Epidermal melanocyte (primary cell): ENCODE results near the gene PMM1.
"Not testable (repeated sequence)": the region's sequence is repeated elsewhere in the genome, so short reads cannot be mapped to it uniquely, and the experiment has no call there.

Experiments
- DNase-seq: peaks from one replicate; pipeline ENCODE4 v3.0.0; 2011; ENCODE audit warnings: low spot score; ENCODE audit not compliant: insufficient read length

PMM1 gene

DNA sequence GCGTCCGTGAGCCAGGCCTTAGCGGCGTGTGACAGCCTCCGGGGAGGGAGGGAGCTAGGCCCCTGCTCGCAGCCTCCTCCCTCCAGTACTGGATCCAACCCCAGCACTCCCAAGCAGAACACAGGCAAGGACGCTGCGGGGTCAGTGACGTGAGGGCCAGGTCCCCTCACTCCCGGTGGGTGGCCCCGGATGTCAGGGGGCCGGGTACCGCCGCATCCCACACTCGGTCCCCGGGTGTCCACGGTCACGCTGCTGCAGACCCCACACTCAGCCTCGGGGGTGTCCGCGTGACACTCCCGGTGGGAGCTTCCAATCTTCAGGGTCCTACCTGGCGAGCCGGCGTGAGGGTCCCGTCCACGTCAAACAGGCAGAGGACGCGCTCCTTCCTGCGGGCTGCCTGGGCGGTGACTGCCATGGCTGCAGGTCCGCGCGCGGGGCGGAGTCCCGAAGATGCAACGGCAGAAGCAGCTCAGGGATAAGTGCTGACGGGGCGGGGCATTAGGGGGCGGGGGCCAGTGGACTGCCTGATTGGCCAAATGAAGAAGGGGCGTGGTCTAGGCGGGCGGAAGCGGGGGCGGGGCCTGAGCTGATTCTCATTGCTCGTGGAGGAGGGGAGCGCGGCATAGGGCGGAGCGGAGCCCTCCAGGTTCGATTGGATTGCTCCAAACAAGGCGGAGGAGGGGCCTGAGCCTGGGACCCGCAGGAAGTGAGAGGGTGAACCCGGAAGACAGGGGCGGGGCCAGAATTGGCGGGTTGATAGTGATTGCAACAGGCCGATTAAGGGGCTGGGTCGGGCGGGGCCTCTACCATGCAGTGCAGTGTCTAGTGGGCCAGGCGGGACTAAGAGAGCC lies at the start of gene PMM1:
Gene PMM1, minus strand, starts transcription at position 450 of the 851 bp plus-strand sequence. Its CDS starts 35 bp downstream, at position 415.
- DNase-seq = peak; percentile 100

DNA sequence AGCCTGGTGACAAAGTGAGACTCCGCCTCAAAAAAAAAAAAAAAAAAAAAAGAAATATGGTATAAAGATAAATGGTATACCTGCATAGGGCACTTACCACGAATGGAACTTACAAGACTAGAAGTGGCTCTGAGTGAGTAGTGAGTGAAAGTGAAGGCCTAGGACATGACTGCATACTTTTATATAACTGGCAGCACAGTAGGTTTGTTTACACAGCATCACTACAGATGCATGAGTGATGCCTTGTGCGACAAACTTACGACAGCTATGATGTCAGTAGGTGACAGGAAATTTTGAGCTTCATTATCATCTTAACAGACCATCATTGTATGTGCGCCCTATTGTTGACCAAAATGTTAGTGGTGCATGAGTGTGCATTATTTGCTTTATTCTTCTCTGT lies 49.1 kb upstream of the PMM1 start:
- DNase-seq = no peak

DNA sequence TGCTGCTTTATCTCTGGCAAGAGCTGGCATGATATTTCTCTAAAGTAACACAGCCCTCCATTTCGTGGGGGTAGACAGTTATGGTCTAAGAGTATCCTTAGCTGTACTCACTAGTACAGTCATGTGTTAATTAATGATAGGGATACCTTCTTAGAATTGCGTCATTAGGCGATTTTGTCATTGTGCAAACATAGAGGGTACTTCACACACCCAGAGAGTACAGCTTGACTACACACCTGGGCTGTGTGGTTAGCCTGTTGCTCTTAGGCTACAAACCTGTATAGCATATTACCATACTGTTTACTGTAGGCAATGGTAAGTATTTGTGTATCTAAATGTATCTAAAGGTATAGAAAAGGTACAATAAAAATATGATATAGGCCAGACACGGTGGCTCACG lies 48.5 kb upstream of the PMM1 start:
- no peak for DNase-seq

DNA sequence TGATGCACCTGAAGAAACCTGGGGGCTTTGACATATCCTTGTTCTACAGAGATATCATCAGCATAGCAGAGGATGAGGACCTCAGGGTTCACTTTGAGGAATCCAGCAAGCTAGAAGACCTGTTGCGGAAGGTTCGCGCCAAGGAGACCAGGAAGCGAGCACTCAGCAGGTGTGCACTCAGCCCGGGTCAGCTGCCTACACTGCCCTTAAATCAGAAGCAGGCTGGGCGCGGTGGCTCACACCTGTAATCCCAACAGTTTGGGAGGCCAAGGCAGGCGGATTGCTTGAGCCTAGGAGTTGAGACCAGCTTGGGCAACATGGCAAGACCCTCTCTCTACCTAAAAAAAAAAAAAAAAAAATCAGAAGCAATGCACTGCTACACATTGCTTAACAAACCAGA lies 48.0 kb upstream of the PMM1 start:
- not testable (repeated sequence) for DNase-seq

DNA sequence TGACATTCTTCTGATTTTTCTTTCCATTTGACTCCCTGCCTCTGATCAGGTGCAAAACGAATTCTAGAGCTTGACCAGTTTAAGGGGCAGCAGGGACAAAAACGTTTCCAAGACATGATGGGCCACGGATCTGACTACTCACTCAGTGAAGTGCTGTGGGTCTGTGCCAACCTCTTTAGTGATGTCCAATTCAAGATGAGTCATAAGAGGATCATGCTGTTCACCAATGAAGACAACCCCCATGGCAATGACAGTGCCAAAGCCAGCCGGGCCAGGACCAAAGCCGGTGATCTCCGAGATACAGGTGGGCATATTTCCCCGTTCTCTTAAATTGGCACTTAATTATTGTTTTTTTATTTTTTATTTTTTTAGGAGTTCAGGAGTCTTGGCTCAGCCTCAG lies 46.8 kb upstream of the PMM1 start:
- DNase-seq = no peak

DNA sequence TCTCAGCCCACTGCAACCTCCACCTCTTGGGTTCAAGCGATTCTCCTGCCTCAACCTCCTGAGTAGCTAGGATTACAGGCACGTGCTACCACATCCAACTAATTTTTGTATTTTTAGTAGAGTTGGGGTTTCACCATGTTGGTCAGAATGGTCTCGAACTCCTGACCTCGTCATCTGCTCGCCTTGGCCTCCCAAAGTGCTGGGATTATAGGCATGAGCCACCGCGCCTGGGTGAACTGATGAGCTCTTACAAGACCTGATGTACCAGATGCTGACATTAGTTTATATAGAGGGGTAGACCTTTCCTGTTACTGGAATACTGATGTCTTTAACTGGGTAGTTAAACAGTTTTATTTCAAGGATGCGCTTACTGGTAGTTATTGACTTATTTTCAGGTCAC lies 45.0 kb upstream of the PMM1 start:
- not testable (repeated sequence) for DNase-seq

DNA sequence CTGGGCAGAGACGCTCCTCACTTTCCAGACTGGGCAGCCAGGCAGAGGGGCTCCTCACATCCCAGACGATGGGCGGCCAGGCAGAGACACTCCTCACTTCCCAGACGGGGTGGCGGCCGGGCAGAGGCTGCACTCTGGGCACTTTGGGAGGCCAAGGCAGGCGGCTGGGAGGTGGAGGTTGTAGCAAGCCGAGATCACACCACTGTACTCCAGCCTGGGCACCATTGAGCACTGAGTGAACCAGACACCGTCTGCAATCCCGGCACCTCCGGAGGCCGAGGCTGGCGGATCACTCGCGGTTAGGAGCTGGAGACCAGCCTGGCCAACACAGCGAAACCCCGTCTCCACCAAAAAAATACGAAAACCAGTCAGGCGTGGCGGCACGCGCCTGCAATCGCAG lies 42.0 kb upstream of the PMM1 start:
- not testable (repeated sequence) for DNase-seq

DNA sequence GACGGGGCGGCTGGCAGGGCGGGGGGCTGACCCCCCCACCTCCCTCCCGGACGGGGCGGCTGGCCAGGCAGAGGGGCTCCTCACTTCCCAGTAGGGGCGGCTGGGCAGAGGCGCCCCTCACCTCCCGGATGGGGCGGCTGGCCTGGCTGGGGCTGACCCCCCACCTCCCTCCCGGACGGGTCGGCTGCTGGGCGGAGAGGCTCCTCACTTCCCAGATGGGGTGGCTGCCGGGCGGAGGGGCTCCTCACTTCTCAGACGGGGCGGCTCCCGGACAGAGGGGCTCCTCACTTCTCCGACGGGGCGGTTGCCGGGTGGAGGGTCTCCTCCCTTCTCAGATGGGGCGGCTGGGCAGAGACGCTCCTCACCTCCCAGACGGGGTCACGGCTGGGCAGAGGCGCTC lies 41.5 kb upstream of the PMM1 start:
- not testable (repeated sequence) for DNase-seq

DNA sequence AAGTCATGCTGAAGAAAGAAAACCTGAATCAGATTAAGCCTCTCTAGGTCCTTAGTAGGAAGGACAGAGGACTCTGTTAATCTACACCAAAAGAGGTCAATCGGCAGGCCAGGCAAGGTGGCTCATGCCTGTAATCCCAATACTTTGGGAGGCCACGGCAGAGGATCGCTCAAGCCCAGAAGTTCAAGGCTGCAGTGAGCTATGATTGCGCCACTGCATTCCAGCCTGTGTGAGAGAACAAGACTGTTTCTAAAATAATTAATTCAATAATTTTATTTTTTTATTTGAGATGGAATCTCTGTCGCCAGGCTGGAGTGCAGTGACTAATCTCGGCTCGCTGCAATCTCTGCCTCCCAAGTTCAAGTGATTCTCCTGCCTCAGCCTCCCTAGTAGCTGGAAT lies 35.9 kb upstream of the PMM1 start:
- DNase-seq = no peak

DNA sequence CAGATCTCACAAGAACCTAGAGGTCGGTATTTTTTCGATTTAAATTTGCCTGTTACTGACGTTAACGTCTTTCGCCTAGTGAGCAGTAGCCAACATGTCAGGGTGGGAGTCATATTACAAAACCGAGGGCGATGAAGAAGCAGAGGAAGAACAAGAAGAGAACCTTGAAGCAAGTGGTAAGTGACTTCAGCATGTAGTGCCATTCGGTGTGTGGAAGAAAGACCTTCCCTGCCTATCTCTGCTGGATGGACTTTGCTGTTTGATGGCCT lies 32.2 kb upstream of the PMM1 start:
- no peak for DNase-seq

DNA sequence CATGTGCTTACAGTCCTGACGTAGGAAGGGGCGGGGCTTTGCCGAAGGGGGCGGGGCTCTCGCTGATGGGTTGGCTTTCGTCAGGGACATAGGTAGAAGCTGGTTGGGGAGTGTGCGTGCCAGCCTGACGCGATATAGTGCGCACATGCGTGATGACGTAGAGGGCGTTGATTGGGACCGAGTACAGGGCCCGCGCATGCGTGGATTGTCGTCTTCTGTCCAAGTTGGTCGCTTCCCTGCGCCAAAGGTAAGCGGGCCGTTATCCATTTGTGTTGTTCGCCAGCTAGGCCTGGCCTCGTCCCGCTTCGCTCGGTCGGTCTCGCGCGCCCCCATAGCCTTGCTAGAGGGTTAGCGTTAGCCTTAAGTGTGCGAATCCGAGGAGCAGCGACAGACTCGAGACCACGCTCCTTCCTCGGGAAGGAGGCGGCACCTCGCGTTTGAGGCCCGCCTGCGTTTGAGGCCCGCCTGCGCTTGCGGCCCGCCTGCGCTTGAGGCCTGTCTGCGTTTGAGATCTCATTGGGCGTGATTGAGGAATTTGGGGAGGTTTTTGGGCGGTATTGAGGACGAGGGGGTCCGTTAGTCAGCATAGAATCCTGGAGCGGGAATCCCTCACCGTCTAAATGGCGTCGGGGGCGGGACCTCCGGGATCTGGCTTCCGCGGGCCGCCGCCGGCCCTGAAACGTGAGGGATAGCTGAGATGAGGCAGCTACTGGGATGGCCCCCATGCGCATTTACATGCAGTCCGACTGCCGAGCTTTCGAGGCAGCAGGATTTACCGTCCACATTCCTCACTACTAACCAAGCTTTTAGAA lies 31.7 kb upstream of the PMM1 start, which contains the start of gene XRCC6:
Gene XRCC6, plus strand, starts transcription at position 197 of the 812 bp plus-strand sequence. CDS start 710 bp downstream, outside the sequence.
- peak; percentile 98 for DNase-seq

DNA sequence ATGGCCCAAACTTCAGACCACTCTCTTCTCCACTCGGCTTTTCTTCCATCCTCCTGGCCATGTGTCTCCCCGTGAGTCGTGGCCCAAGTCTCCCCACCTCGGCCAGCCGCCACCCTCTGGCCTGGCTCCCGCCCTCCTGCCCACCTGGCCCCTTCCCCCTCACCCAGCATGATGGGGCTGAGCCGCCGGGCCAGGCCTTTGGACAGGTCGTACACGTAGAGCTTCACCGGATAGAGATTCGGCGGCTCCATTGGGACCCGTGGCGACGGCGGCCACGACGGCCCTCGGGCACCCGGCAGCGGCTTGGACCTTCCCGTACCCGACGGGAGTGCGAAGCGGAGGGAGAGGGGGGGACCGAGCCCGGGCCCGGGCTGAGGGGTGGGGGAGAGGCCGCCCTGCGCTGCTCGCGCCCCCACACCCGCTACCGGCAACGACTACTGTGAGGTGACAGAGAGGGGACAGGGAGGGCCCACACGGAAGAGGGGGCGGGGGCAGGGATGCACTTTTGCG lies 31.0 kb upstream of the PMM1 start, which contains the start of gene DESI1:
Gene DESI1, minus strand, starts transcription at position 455 of the 510 bp plus-strand sequence. Its CDS starts 204 bp downstream, at position 251.
- DNase-seq = no peak

DNA sequence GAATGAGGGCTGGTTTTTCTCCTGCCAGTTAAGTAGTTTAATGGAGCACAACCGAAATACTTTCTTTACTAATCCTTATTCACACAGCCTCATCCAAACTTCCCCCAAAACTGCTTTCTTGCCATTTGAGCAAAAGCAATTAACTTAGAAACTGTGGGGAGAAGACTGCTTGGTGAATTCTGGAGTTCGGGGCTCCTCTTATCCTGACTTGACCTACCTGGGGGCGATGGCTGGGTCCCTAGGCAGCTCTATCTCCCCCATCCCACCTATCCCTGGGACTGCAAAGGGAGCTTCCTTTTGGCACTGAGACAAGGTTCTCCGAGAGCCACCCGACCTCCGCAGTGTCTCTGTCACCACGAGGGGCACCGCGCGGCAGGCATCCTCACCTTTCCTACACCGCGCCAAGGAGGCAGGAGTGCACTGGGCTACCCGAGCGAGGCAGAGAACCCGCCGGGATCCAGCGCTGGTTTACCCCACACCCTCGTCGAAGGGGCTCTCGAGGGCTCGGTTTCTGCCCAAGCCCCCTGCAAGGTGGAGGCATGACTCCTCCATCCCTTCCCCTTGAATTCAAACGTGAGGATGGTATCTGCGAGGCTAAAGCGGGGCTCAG lies 30.4 kb upstream of the PMM1 start:
- DNase-seq = no peak

DNA sequence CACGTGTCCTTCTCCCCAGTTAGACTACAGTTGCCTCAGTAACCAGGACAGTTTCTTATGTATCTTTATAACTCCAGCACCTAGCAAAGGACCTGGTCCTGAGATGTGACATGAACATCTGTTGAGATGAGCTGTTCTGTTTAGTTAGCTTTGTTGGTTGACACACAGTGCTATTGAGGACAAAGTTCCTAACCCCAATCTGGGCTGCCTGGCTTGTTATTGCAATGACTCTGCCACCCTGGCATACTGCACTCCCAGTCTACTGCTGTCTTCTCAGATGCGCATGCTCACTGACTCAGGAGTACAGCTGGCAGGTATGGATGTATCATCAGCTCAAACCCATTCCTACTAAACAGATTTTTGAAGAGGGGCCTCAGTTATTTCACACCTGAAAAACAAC lies 23.8 kb upstream of the PMM1 start:
- no peak for DNase-seq

DNA sequence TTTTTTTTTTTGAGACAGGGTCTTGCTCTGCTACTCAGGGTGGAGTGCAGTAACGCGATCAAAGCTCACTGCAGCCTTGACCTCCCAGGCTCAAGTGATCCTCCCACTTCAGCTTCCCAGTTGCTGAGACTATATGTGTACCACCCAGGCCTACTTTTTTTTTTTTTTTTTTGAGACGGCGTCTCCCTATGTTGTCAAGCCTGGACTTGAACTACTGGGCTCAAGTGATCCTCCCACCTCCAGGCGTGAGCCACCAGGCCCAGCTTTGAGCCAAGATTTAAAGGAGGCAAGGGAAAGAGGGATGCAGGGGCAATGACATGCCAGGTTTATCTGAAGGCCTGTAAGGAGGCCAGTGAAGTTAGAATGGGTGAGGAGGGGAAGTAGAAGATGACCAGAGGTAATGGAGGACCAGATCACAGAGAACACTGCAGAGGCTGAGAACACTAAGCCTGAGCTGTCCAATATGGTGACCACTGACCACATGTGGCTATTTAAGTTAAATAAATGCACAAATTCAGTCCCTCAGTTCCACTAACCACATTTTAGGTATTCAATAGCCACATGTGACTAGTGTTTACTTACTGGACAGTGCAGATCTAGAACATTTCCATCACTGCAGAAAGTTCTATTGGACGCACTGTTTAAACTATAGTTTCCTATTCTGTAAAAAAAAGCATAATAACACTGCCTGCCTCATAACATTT lies 23.1 kb upstream of the PMM1 start:
- DNase-seq = no peak

DNA sequence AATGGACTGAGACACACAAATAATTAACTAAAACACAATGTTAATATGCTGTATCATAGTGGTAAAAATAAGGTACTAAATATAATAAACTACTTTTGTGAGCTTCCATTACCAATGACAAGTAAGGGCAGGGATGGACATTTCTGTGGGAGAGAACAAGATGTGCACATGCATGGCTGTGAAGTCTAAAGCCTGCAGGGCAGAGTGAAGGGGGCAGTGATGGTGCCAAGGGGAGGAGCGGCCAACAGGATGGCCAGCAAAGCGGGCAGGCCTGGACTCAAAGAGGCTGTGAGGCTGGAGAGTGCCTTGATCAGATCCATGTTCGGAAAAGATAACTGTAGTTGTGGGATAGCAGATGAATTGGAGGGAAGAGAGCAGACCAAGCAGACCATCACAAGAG lies 18.7 kb upstream of the PMM1 start:
- no peak for DNase-seq

DNA sequence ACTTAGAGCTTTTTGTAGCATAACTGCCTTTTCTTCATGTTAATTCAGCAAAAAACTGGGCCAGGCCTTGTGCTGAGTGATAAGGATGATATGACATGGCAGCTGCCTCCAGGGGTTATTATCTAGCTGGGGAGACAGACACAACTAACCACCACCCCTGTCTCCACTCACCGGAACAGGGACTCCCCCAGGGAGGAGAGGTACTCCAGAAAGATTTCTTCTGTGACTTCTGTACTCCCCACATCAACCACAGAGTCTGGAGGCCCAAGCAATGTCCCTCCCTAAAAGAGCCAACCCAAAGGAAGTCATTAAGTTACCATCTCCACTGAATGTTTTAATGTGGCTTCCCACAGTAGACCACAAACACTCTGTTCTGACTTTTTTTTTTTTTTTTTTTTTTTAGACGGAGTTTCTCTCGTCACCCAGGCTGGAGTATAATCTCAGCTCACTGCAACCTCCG lies 14.3 kb upstream of the PMM1 start:
- no peak for DNase-seq

DNA sequence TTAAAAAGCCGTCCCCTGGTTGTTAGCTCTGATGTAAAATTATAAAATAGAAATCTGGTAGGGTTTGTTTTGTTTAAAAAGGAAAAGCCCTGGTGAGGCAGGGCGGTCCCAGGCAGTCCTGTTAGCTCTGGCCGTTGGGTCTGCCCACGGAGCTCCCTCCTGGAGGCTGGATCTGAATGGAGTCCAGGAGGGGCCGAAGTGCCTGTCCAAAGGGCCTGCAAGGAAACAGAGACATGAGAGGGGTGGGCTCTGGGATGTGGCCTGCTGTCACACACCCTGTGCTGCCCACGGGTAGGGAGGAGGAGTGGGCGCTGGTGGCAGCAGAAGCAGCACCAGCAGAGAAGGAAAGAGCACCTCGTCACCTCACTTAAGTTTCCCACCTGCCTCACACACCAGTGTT lies 11.3 kb upstream of the PMM1 start:
- DNase-seq = no peak

DNA sequence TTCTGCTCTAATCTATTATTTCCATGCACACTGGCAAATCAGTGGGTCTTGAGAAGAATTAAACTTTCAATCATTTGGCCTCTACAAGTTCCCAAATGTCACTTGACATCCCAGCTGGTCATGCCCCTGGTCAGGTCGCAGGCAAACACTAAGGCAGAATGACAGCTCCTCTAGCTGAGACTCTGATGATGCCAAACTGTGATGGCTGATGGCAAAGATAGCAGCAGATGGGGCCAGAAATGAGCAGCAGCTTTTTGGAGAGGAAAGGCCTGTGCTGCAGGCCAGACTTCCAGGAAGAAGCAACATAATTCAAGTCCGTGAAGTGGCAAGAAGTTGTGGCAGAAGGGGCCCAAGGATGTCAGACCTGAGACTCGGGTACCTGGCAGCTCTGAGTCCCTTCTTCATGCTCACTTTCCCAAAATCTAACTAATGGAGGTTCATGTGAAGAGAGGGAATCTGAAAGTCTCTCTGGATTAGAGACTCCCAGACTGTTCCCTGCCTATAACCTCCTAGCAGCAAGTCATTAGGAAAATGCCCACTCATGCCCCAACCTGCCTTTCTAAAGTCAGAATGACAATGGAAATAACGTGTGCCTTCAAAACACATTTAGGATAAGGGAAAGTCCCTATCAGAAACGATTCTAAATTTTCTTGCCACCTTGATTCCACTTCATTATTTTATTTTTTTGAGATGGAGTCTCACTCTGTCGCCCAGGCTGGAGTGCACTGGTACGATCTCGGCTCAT lies 9.4 kb upstream of the PMM1 start:
- no peak for DNase-seq

DNA sequence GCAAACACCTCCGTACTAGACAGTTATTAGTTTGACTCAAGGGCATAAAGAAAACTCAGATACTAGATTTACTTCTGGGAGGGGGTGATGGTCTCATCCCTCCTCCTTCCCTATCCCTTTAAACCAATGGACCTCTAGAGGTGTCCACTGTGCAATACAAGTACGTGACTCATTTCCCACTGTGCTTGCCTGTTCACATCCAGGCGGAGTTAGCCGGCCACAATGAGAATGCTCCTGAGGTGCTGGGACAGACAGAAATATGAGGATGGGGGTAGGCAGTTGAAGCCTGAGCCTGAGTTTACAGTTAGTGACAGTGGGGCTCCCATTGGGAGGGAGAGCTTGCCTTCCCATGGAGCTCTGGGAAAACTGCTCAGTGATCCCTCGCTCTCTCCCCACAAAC lies 8.4 kb upstream of the PMM1 start:
- no peak for DNase-seq

DNA sequence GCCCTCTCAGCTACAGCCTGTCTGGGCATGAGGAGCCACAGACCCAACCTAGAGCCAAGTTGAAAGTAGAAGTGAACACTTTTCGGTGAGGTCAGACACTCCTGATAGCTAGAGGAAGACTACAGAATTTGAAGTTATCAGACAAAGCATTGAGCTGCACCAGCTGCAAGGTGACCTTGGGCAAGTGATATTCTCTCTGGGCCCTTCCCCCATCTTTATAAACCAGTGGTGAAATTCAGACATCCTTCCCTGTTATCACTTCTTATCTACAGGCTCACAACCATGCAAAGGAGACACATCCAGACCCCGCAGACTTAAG lies 8.0 kb upstream of the PMM1 start:
- no peak for DNase-seq
